ENCODE results near the gene NRTN.

GRCh38 chr19:5792224-5792623 lies 12.6 kb upstream of the NRTN start:
- TF ChIP-seq TAF1 (IDR thresholded peaks at IDR 0.05; ENCODE audit: borderline replicate concordance, insufficient read depth, low read length) (no peak), SIN3A (IDR thresholded peaks at IDR 0.05; ENCODE audit: borderline replicate concordance, insufficient read depth, low read length) (no peak), POLR2AphosphoS5 (IDR thresholded peaks at IDR 0.05; ENCODE audit: low read depth, low read length) (no peak), REST (IDR thresholded peaks at IDR 0.05; ENCODE audit: insufficient read depth in 1 of 2, low read depth in 2 of 2, low read length in 2 of 2) (no peak), FOXP2 (optimal IDR thresholded peaks at IDR 0.05; ENCODE audit: borderline replicate concordance, extremely low read depth, extremely low read length, insufficient read depth) (no peak)

All from PFSK-1 (cell line).